ENCODE results near the gene INF2.

INF2 gene

GRCh38 chr14:104647467-104648043, 41.9 kb upstream of the INF2 start:
- Histone ChIP-seq H3K27ac (no peak overlapping the region), H3K27me3 (ENCODE audit: insufficient read depth, low read depth) (peaks cover 42% of the 10 kb centered on the region), H3K4me1 (ENCODE audit: low read depth, poor library complexity, severe bottlenecking) (no peaks in the 10 kb centered on the region), H3K79me2 (ENCODE audit: insufficient read depth, low read depth) (no peaks in the 10 kb centered on the region), H3K4me2 (no peak overlapping the region), H3K4me3 (IDR thresholded peaks at IDR 0.05; ENCODE audit: insufficient read depth, low read depth, low read length) (no peak overlapping the region), H3K9ac (no peak overlapping the region), H4K20me1 (ENCODE audit: insufficient read depth) (no peaks in the 10 kb centered on the region), H3K36me3 (ENCODE audit: insufficient read depth) (no peaks in the 10 kb centered on the region), H2AFZ (ENCODE audit: low read depth) (no peak overlapping the region)
- TF ChIP-seq, protein P1, sequence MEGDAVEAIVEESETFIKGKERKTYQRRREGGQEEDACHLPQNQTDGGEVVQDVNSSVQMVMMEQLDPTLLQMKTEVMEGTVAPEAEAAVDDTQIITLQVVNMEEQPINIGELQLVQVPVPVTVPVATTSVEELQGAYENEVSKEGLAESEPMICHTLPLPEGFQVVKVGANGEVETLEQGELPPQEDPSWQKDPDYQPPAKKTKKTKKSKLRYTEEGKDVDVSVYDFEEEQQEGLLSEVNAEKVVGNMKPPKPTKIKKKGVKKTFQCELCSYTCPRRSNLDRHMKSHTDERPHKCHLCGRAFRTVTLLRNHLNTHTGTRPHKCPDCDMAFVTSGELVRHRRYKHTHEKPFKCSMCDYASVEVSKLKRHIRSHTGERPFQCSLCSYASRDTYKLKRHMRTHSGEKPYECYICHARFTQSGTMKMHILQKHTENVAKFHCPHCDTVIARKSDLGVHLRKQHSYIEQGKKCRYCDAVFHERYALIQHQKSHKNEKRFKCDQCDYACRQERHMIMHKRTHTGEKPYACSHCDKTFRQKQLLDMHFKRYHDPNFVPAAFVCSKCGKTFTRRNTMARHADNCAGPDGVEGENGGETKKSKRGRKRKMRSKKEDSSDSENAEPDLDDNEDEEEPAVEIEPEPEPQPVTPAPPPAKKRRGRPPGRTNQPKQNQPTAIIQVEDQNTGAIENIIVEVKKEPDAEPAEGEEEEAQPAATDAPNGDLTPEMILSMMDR (conservative IDR thresholded peaks at IDR 0.05; ENCODE audit: low read depth, low read length): no peak

DNA sequence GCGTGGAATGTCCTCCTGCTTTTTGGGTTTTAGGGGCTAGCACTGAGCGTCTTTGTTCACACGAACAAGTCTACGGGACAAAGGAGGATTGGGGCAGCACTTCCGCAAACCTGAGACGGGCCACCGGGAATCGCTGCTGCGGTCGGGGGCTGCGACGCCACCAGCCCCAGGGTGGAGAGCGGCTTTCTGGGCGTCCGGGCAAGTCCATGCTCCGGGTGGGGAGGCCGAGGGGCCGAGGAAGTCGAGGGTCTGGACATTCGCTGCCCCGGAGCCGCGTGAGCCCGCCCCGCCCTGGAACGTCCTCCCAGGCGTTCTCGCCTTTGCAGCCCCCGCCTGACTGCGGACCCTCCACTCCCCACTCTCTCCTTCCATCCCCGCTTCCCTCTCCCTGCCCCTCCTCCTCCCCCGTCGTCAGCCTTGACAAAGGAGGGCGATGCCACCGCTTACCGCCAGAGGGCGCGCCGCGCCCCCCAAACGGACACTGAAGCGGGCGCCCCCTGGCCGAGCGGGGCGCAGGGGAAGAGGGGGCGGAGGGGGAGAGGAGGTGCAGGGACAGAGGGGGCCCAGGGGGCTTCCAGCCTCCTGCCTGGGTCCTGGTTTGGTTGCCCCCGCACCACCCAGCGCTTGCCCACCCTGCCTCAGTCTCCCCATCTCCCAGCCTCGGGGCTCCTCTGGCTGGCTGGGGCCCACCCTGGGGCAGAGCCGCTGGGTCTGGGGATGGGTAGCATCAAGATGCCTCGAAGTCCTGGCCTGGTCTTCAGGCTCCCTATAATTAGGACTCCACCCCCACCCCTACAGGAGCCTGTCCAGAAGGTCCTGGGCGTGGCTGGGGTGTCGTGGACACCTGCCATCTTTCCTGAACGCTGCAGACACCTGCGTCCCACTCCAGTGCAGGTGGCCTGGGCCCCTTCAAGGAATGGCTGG, 39.1 kb upstream of the INF2 start:
- H3K27ac ChIP-seq: no peak overlapping the region
- H3K9ac ChIP-seq: no peak overlapping the region
- peaks cover 31% of the 10 kb centered on the region for H3K27me3 ChIP-seq (ENCODE audit: insufficient read depth, low read depth)
- no peaks in the 10 kb centered on the region for H3K4me1 ChIP-seq (ENCODE audit: low read depth, poor library complexity, severe bottlenecking)
- H2AFZ ChIP-seq (ENCODE audit: low read depth): no peak overlapping the region
- no peak overlapping the region for H3K4me2 ChIP-seq
- H3K4me3 ChIP-seq (IDR thresholded peaks at IDR 0.05; ENCODE audit: insufficient read depth, low read depth, low read length): no peak overlapping the region
- no peaks in the 10 kb centered on the region for H3K79me2 ChIP-seq (ENCODE audit: insufficient read depth, low read depth)
- TF ChIP-seq, protein P1 (conservative IDR thresholded peaks at IDR 0.05; ENCODE audit: low read depth, low read length): peak; percentile 68
- H4K20me1 ChIP-seq (ENCODE audit: insufficient read depth): no peaks in the 10 kb centered on the region
- H3K36me3 ChIP-seq (ENCODE audit: insufficient read depth): no peaks in the 10 kb centered on the region

DNA sequence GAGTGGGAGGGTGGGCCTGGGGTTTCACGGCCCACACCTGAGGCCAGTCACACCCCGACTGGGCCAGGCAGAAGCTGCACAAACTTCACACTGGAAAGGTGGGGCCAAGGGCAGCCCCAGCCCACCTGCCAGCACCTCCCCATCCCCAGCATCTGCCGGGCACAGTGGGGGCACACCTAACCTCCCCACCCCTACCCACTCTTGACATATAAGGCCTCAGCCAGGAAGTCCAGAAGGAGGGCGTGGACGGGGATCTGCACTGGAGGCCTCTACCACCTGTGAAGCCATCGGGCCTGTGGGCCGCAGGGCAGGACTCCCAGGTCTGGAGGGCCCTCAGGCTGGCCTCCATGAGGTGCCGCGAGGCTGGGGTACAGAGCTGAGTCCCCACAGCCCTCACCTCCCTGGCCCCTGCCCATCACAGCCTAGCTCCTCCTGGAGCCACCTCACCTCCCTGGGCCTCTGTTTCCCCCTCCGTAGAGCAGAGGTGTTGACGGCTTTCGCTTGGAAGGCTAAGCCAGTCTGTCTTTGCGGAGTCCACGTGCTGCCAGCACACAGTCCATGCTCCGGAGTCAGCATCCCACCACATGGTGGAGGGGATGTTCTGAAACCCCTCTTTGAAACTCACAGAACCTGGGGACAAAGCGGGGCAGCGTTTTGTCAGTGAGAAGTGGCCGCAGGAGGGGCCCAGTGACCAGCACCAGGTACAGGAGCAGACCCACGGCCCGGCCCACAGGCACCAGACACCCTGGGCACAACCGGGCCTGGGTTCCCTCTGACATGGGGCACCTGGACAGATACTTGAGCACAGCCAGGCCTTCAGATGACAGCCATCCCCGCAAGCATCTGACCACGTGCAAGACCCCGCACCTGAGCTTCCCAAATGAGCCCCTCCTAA, 38.2 kb upstream of the INF2 start:
- H2AFZ ChIP-seq (ENCODE audit: low read depth): no peak overlapping the region
- peaks cover 35% of the 10 kb centered on the region for H3K27me3 ChIP-seq (ENCODE audit: insufficient read depth, low read depth)
- no peaks in the 10 kb centered on the region for H4K20me1 ChIP-seq (ENCODE audit: insufficient read depth)
- no peaks in the 10 kb centered on the region for H3K4me1 ChIP-seq (ENCODE audit: low read depth, poor library complexity, severe bottlenecking)
- H3K36me3 ChIP-seq (ENCODE audit: insufficient read depth): no peaks in the 10 kb centered on the region
- H3K4me2 ChIP-seq: no peak overlapping the region
- H3K79me2 ChIP-seq (ENCODE audit: insufficient read depth, low read depth): no peaks in the 10 kb centered on the region
- no peak overlapping the region for H3K9ac ChIP-seq
- H3K4me3 ChIP-seq (IDR thresholded peaks at IDR 0.05; ENCODE audit: insufficient read depth, low read depth, low read length): no peak overlapping the region
- TF ChIP-seq, protein P1 (conservative IDR thresholded peaks at IDR 0.05; ENCODE audit: low read depth, low read length): no peak
- H3K27ac ChIP-seq: no peak overlapping the region

GRCh38 chr14:104651876-104652260, 37.5 kb upstream of the INF2 start:
- H3K9ac ChIP-seq: no peak overlapping the region
- no peak overlapping the region for H3K27ac ChIP-seq
- no peaks in the 10 kb centered on the region for H4K20me1 ChIP-seq (ENCODE audit: insufficient read depth)
- H3K27me3 ChIP-seq (ENCODE audit: insufficient read depth, low read depth): peaks cover 32% of the 10 kb centered on the region
- H3K79me2 ChIP-seq (ENCODE audit: insufficient read depth, low read depth): no peaks in the 10 kb centered on the region
- no peak overlapping the region for H3K4me2 ChIP-seq
- no peak overlapping the region for H3K4me3 ChIP-seq (IDR thresholded peaks at IDR 0.05; ENCODE audit: insufficient read depth, low read depth, low read length)
- no peaks in the 10 kb centered on the region for H3K36me3 ChIP-seq (ENCODE audit: insufficient read depth)
- H2AFZ ChIP-seq (ENCODE audit: low read depth): no peak overlapping the region
- TF ChIP-seq, protein P1 (conservative IDR thresholded peaks at IDR 0.05; ENCODE audit: low read depth, low read length): no peak
- H3K4me1 ChIP-seq (ENCODE audit: low read depth, poor library complexity, severe bottlenecking): no peaks in the 10 kb centered on the region
